NCI-H2227 (cell line): Measurements from ENCODE around the gene CLCA2.

Experiments used
- DNase-seq: peaks from one replicate; lab custom pipeline; 2025; ENCODE audit not compliant: unreplicated experiment; lab: John Stamatoyannopoulos, UW

The CLCA2 gene, protein sequence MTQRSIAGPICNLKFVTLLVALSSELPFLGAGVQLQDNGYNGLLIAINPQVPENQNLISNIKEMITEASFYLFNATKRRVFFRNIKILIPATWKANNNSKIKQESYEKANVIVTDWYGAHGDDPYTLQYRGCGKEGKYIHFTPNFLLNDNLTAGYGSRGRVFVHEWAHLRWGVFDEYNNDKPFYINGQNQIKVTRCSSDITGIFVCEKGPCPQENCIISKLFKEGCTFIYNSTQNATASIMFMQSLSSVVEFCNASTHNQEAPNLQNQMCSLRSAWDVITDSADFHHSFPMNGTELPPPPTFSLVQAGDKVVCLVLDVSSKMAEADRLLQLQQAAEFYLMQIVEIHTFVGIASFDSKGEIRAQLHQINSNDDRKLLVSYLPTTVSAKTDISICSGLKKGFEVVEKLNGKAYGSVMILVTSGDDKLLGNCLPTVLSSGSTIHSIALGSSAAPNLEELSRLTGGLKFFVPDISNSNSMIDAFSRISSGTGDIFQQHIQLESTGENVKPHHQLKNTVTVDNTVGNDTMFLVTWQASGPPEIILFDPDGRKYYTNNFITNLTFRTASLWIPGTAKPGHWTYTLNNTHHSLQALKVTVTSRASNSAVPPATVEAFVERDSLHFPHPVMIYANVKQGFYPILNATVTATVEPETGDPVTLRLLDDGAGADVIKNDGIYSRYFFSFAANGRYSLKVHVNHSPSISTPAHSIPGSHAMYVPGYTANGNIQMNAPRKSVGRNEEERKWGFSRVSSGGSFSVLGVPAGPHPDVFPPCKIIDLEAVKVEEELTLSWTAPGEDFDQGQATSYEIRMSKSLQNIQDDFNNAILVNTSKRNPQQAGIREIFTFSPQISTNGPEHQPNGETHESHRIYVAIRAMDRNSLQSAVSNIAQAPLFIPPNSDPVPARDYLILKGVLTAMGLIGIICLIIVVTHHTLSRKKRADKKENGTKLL

DNA sequence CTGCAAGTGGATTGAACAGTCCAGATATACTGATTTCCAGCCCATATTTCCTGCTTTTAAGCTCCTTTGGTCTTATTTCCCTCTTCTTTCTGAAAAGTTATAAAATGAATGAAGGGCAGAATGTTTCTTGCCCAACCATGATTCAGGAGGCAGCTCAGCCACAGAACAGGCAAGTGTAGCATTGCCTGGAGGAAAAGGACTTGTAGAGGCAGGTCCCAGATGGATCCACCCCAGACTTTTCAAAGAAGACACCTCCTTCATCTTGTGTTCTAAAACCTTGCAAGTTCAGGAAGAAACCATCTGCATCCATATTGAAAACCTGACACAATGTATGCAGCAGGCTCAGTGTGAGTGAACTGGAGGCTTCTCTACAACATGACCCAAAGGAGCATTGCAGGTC, at the start of gene CLCA2:
CLCA2 (plus strand) TSS at position 299 of the 400 bp plus-strand sequence; CDS start at position 376, 77 bp downstream.
- no peak for DNase-seq

DNA sequence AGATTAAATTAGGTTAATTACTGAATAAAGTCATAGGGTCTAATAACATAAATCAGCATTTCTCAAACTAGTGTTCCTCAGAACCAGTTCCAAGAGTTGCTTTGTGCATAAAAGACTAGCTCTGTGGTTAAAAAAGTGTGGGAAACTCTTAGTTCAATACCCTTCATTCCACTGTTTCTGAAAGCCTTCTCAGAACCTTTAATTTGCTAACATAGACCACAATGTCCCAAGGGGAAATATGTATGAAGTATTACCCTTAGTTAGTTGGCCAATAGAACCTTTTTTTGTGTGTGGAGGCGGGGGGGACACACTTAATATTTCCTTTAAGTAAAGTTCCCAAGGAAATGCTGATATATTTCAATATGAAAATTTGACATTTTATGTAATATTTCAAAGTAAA, 48.3 kb upstream of the CLCA2 start:
- no peak for DNase-seq

DNA sequence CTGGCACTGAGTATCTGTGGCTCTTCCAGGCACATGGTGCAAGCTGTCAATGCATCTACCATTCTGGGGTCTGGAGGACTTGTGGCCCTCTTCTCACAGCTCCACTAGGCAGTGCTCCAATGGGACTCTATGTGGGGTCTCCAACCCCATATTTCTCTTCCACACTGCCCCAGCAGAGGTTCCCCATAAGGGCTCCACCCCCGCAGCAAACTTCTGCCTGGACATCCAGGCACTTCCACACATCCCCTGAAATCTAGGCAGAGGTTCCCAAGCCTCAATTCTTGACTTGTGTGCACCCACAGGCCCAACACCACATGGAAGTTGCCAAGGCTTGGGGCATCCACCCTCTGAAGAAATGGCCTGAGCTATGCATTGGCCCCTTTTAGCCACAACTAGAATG, 46.6 kb upstream of the CLCA2 start:
- no peak for DNase-seq

DNA sequence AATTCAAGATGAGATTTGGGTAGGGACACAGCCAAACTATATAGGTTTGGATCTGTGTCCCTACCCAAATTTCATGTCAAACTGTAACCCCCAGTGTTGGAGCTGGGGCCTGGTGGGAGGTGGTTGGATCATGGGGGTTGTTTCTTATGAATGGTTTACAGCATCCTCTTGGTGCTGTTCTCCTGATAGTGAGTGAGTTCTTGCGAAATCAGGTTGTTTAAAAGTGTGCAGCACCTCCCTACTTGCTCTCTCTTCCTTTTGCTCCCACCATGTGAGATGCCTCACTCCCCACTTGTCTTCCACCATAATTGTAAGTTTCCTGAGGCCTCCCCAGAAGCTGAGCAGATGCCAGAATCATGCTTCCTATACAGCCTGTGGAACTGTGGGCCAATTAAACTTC, 45.2 kb upstream of the CLCA2 start:
- no peak for DNase-seq

DNA sequence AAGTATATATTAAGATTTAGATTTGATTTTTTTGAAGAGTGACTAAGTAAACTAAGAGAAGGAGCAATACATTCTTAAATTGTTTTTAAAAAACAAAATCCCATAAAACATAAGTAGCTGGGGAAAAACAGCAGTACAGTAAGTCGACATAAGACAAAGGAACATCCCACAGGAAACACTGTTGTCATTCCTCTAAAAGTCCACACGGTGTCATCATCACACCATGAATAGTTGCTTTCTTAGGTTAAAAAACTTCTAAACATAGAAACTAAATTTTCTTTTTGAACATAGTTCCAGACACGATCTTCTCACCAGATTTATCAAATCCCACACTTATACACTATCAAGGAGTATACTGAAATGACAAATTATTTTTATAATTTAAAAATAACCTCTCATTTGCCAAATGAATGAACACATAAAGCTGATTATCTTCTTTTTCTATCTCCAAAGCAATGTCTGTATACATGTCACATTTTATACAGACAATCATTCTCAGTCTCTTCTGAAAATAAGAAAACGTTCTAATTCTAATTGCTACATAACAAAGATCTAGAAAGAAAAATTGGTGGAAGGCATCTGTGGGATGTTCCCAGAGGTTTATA, 43.6 kb upstream of the CLCA2 start:
- DNase-seq = peak; percentile 61

DNA sequence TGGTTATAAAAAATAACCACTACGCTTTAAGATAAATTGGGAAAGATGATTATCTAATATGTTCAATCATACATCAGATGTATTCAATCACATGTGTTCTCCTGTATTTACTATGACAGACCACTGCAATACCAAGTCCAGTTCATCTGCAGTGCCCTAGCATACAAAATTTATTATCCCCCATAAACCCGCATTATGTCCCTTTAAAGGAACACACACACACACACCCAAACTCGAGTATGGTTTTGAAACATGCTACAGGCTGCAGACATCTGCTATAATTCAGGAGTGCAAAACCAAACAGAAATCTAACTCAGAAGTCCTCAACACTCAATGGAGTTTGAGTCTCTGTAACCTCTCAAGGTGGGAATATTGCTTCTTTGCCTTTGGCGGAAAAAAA, 42.7 kb upstream of the CLCA2 start:
- DNase-seq = no peak

DNA sequence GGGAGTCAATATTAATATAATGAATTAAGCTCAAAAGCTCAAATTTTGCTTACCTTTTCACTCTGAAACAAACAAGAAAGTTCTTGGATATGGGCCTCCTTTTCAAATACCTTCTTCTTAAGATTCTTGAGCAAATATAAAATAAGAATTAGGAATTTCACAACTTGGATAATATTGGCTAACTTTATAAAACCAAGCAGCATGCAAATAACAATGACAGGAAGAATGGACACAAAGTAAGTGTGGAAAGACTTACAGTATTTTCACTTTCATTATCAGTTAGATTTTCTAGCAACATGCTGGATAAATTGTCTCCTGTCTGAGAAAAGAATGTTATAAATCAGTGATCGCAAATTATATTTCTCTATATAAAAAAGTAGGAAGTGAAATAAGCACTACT, 41.1 kb upstream of the CLCA2 start:
- no peak for DNase-seq

DNA sequence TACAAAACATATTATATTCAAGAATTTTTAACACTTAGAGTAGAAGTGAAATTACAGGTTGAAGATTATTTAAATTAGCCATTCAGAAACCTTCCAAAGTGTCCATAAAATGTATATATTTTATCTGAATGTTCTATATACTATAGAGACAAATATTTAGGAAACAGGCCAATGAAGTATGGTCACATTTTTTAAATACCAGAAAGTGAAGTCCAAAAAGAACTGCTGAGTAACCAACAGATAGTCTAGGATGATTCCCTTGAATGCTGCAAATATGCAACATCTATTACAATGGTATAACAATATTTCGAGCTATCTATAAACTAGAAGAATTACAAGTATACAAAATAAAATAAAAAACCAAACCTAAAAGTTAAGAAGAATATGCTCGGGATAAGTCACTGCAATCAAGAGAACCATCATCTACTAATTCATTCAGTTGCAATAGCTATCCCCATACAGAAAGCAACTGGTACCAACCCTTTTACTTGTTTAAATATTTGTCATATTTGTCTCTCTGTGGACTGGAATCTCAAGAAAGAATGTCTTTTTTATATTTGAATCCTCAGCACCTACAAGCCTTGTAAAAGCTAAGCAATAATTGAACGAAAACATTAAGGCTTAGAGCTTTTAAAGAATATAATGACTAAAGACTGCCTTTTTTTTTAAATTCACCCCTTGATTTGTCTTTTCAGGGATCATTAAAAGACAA, 35.9 kb upstream of the CLCA2 start:
- no peak for DNase-seq

DNA sequence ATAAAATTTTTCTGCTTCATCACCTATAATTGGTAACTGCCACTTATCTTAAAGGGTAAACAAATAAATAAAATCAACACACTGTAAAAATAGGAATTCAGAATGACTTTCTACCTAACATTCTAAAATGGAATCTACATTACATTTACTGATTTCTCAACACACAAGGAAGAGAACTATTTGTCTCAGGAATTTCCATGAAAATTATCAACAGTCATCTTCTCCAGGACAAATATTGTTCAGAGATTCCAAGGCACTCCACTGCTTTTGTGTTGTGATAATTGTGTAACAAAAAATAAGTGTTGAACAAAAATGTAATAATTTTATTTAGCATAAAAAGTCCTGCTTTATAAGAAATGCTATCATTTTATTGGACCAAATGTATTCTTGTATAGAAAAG, 35.2 kb upstream of the CLCA2 start:
- DNase-seq = no peak

DNA sequence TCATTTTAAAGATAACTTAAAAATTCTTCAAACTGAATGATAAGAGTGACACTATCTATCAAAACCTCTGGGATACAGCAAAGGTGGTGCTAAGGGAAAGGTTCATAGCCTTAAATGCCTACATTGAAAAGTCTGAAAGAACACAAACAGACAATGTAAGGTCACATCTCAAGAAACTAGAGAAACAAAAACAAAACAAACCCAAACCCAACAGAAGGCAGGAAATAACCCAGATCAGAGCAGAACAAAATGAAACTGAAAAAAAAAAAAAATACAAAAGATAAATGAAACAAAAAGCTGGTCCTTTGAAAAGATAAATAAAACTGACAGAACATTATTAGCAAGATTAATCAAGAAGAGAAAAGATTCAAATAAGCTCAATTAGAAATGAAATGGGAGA, 34.7 kb upstream of the CLCA2 start:
- DNase-seq = no peak

DNA sequence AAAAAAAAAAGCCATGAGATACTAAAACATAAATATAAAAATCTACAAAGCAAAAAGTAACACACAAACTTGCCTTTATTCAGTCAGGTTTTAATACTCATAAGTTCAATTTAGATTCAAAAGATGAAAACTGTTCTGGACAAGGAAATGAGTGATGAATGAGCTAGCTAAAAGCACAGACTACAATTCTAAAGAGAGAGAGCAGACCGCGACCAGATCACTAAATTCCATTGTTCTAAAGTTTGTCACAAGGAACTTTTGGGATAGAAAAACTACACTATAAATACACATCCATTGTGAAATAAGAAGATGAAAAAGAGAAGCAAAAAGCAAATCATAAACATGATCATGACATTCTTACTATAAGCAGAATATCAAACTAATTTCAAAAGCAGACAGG, 29.6 kb upstream of the CLCA2 start:
- DNase-seq = no peak

DNA sequence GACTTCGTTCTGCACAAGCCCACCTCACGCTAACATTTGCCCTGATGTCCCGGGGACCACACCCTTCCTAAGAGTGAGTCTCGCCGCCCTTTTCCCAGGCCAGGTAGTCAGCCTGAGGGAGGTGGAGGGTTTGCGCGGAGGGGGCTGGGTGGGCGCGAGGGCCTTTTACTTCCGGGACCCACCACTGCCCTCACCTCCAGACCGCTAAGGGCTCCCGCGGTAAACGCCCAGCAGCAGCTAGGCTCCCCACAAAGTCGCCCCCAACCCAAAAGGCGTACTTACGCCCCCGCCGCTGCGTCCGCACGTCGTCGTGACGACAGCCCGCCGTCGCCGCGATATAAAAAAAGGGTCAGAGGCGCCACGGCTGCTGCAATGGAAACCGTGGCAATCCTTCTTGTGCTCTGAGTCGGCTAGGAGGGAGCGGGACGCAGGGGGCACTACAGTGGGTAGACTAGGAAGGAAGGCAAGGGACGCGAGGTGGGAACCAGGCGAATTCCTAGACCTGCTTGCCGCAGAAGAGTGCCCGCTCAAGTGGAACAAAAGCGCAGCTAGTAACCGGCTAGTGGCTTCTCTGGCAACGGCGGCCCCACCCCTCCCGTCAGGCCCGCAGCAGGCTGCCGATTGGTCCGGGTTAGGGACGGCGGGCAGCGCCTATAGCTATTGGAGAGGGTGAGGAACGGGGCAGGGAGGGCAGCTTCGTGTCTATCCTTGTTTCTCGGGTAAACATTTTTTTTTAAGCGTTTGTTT, 28.0 kb upstream of the CLCA2 start, which contains the start of gene ODF2L:
ODF2L (minus strand) TSS at position 573 of the 747 bp plus-strand sequence. CDS start 9,296 bp downstream, outside the sequence.
- DNase-seq = peak; percentile 89

DNA sequence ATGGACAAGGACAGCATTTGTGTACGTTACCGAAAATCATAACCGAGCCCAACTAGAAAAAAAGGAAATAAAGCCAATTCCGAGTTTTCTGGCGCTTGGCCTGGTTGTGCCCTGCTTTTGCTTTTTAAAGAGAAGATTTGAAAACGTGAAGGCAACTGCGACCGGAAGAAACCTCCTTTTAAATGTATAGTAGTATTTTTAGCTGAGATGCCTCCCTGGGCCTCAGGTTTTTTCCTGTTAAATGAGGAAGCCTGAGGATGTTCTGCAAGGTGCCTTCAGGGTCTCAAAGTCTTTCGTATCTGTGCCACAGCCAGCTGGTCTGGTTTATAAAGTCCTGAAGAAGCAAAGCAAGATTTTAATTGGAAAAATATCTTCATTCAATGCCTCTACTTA, 27.5 kb upstream of the CLCA2 start:
- peak; percentile 51 for DNase-seq

DNA sequence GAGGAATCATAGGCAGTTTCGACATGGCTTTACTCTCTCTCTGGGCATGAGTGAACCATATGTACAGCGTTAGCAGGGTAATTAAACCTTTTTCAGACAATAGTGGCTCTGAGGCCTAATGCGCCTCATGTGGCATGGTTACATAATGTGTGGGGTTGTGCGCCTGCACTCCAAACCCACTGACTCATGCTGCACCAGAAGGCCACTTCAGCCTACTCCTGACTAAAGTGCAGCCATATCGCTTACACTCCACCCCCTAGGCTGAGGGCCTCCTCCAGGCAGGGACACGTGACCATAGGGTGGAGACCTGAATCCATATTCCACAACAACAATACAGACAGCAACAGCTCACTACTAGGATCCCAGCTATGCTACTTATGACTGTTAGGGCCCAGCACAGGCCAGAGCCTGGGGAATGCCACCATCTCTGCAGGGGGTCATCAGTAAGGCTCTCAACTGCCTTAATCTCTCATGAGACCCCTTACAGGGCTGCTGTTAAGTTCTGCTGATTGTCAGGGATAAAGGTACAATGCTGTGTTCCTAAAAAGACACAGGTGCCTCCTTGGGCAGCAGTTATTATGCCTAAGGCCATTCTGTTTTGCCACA, 14.5 kb upstream of the CLCA2 start:
- DNase-seq = no peak

DNA sequence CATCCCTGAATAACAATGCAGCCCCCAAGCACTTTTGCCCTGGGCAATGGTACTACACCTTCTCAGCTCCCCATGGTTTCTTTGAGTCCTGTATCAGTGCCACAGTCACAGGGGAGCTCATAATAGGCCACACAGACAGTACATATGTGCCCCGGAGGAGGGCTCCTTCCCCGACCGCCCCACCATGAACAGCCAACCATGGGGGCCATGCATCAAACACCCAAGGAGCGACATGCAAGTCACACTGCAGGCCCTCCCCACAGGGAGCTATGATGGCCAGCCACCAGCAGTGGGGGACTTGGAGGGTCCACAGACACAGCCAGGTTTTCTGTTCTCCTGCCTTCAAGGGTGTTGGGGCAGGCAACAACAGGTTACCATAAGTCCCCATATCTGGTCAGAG, 13.1 kb upstream of the CLCA2 start:
- no peak for DNase-seq

DNA sequence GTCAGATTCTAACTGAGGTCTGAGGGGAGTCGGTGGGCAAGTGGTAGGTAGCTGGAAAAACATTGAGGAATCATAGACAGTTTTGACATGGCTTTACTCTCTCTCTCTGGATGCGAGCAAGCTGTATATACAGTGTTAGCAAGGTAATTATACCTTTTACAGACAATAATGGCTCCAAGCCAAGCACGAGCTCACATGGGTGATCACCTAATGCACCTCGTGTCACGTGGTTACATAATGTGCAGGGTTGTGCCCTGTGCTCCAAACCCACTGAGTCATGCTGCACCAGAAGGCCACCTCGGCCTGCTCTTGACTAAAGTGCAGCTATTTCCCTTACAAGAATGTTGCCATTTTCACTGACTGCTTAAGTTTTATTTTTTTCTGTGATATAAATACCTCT, 7.6 kb upstream of the CLCA2 start:
- DNase-seq = peak; percentile 63

DNA sequence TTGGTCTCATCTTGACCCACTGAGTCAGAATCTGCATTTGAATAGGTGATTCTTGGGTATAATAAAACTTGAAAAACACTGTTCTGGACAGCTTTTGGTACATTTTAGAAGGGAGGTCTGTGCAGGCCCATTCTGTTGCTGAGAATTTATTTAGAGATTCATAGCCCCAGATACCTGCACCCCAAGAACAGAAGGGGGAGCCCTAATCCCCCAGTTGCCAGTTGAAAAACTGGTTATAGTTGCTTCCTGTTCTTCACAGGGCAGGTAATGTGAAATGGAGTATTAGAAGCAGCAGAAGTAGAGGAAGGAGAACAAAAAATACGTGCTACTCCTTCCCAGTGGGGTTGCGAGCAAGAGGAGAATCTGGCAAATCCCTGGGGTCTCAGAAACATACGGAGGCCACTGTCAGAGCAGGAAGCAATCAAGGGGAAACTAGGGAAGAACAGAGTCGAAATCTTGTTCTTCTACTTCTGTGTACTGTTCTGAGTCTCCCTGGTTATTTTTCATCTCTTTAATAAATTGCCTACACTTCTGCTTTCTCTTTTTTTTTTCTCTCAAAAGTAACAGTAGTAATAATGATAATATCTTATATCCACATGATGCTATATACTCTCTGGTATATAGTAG, 4.6 kb upstream of the CLCA2 start:
- no peak for DNase-seq

DNA sequence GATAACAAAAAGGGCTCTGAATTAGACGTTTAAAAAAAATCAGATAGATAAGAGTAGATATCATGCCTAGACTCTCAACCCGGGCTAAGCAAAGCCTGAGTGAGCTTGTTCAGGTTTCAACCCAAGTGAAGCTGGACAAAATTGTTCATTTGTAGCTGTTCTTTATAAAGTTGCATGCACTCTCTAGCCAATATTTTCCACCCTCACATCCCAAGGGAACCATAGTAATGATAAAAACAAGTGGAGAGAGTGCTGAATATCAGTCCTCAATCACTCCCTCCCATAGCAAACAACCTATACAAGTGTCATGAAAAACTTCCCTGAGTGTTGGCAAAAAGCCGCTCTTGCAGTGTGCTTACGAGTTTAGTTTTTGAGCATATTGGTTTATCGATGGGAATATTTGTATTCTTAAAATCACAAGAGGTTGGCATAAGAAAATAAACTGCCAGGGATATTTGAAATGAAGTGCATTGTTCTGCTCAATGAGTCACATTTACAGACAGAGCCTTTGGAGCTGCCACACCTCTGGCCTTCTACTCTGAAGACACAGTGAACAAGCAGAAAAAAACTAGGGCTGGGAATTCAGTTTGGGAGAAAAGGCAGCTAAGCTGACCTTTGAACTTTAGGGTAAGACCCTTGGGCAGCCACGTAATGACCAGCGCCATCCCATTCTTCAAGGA, 2.2 kb upstream of the CLCA2 start:
- DNase-seq = no peak

DNA sequence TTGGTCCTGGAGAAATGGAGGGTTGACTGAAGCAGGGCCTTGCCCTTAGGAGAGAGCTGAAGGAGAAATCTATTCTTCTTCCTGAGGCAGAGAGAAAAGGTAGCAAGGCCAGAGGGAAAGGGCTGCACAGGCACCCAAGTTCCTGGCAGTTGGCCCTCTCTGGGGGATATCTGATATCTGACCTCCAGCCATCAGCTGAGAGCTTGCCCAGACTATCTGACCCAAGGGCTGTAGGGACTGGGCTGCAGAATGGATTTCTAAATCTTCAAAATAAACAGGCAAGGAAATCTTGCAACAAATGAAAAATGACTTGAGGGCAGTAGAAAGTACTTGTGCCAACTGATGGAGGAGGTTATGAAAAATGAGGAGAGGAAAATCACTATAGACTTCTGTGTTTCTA, 498 bp upstream of the CLCA2 start:
- no peak for DNase-seq
